Stimulated activated memory B cell treated with anti-CD40 and anti-IgM and Interleukin-4, amounts not matched to agents 10 μg/mL and 1 μg/mL and 100 μg/mL, for 72 hours (primary cell): ENCODE measurements around the gene PRM1.

Experiments used
- ATAC-seq: fragments of 150-1000 bp; cut with Tn5 transposase; 2 replicates; pipeline ENCODE4 v1.10.0; 2021
- H3K27ac Mint-ChIP-seq: one replicate; pipeline ENCODE4 v1.8.0; 2022; ENCODE audit warnings: mild to moderate bottlenecking, mixed read lengths
- H3K27me3 Mint-ChIP-seq: one replicate; pipeline ENCODE4 v1.8.0; 2022; ENCODE audit warnings: mixed read lengths
- H3K36me3 Mint-ChIP-seq: one replicate; pipeline ENCODE4 v1.8.0; 2022; ENCODE audit warnings: mixed read lengths
- H3K4me1 Mint-ChIP-seq: one replicate; pipeline ENCODE4 v1.8.0; 2022; ENCODE audit warnings: mixed read lengths
- H3K4me3 Mint-ChIP-seq: one replicate; pipeline ENCODE4 v1.8.0; 2022; ENCODE audit warnings: mild to moderate bottlenecking, moderate library complexity, mixed read lengths
- H3K9me3 Mint-ChIP-seq: one replicate; pipeline ENCODE4 v1.8.0; 2022; ENCODE audit warnings: mixed read lengths

PRM1 gene

GRCh38 chr16:11256661-11257130 is 24.4 kb downstream of the PRM1 start:
- H3K4me1 Mint-ChIP-seq, result peaks cover 45% of the 10 kb centered on the region
- peak overlapping the region; percentile 90 for H3K27ac Mint-ChIP-seq
- H3K27me3 Mint-ChIP-seq, result no peaks in the 10 kb centered on the region
- H3K9me3 Mint-ChIP-seq, result no peaks in the 10 kb centered on the region
- peak overlapping the region; percentile 88 for H3K4me3 Mint-ChIP-seq
- peaks cover 37% of the 10 kb centered on the region for H3K36me3 Mint-ChIP-seq
- ATAC-seq, result peak; percentile 52

GRCh38 chr16:11255737-11256660 is 25.1 kb downstream of the PRM1 start, which contains the start of gene SOCS1:
Gene SOCS1 (minus strand): TSS chr16:11256204. CDS start chr16:11255478, 726 bp downstream.
- Mint-ChIP-seq H3K27ac (peak within 1 kb of the TSS; percentile 90), H3K36me3 (peaks cover 38% of the 10 kb centered on the region), H3K4me1 (peaks cover 48% of the 10 kb centered on the region), H3K4me3 (peak within 1 kb of the TSS; percentile 89), H3K9me3 (no peaks in the 10 kb centered on the region), H3K27me3 (no peaks in the 10 kb centered on the region)
- ATAC-seq, result peak; percentile 83

- H3K4me1 Mint-ChIP-seq, result peaks cover 57% of the 10 kb centered on the region
- no peak for ATAC-seq
- H3K27ac Mint-ChIP-seq, result peak overlapping the region; percentile 67
- no peaks in the 10 kb centered on the region for H3K27me3 Mint-ChIP-seq
- H3K4me3 Mint-ChIP-seq, result peak overlapping the region; percentile 89
- no peaks in the 10 kb centered on the region for H3K9me3 Mint-ChIP-seq
- peaks cover 46% of the 10 kb centered on the region for H3K36me3 Mint-ChIP-seq
These were observed 26.0 kb downstream of the PRM1 start for GRCh38 chr16:11254913-11255736.

GRCh38 chr16:11253995-11254912 is 26.9 kb downstream of the PRM1 start:
- ATAC-seq, result no peak
- H3K27ac Mint-ChIP-seq, result peak overlapping the region; percentile 67
- no peaks in the 10 kb centered on the region for H3K9me3 Mint-ChIP-seq
- peaks cover 46% of the 10 kb centered on the region for H3K36me3 Mint-ChIP-seq
- H3K4me1 Mint-ChIP-seq, result peaks cover 63% of the 10 kb centered on the region
- no peaks in the 10 kb centered on the region for H3K27me3 Mint-ChIP-seq
- peak overlapping the region; percentile 89 for H3K4me3 Mint-ChIP-seq

GRCh38 chr16:11253009-11253994 is 27.8 kb downstream of the PRM1 start:
- H3K36me3 Mint-ChIP-seq, result peaks cover 46% of the 10 kb centered on the region

GRCh38 chr16:11252482-11252931 is 28.6 kb downstream of the PRM1 start:
- no peaks in the 10 kb centered on the region for H3K9me3 Mint-ChIP-seq
- H3K27ac Mint-ChIP-seq, result peak overlapping the region; percentile 67
- H3K4me3 Mint-ChIP-seq, result peak overlapping the region; percentile 89
- no peak for ATAC-seq
- H3K27me3 Mint-ChIP-seq, result no peaks in the 10 kb centered on the region
- peaks cover 60% of the 10 kb centered on the region for H3K4me1 Mint-ChIP-seq
- peaks cover 46% of the 10 kb centered on the region for H3K36me3 Mint-ChIP-seq

More at GRCh38 chr16:11253009-11253994, 27.8 kb downstream of the PRM1 start:
- Mint-ChIP-seq H3K27ac (peak overlapping the region; percentile 67), H3K9me3 (no peaks in the 10 kb centered on the region), H3K27me3 (no peaks in the 10 kb centered on the region), H3K4me1 (peaks cover 63% of the 10 kb centered on the region), H3K4me3 (peak overlapping the region; percentile 89)
- ATAC-seq, result no peak

- peak; percentile 0 for ATAC-seq
- Mint-ChIP-seq H3K9me3 (no peaks in the 10 kb centered on the region), H3K27ac (peak overlapping the region; percentile 67), H3K27me3 (no peaks in the 10 kb centered on the region), H3K4me1 (peaks cover 53% of the 10 kb centered on the region), H3K4me3 (peak overlapping the region; percentile 89), H3K36me3 (peaks cover 46% of the 10 kb centered on the region)
These were observed 29.3 kb downstream of the PRM1 start for GRCh38 chr16:11251525-11252481.

GRCh38 chr16:11250786-11251524 is 30.2 kb downstream of the PRM1 start:
- Mint-ChIP-seq H3K9me3 (no peaks in the 10 kb centered on the region), H3K27me3 (no peaks in the 10 kb centered on the region), H3K27ac (peak overlapping the region; percentile 67), H3K4me1 (peaks cover 52% of the 10 kb centered on the region), H3K4me3 (peak overlapping the region; percentile 45), H3K36me3 (peaks cover 46% of the 10 kb centered on the region)
- no peak for ATAC-seq

GRCh38 chr16:11250091-11250785 is 30.9 kb downstream of the PRM1 start:
- Mint-ChIP-seq H3K4me1 (peaks cover 52% of the 10 kb centered on the region), H3K4me3 (peak overlapping the region; percentile 45)

GRCh38 chr16:11249233-11250061 is 31.7 kb downstream of the PRM1 start:
- H3K4me3 Mint-ChIP-seq, result peak overlapping the region; percentile 60
- peaks cover 52% of the 10 kb centered on the region for H3K4me1 Mint-ChIP-seq
- peak overlapping the region; percentile 53 for H3K27ac Mint-ChIP-seq
- no peaks in the 10 kb centered on the region for H3K9me3 Mint-ChIP-seq
- peaks cover 35% of the 10 kb centered on the region for H3K36me3 Mint-ChIP-seq
- H3K27me3 Mint-ChIP-seq, result no peaks in the 10 kb centered on the region
- peak; percentile 17 for ATAC-seq

More at GRCh38 chr16:11250091-11250785, 30.9 kb downstream of the PRM1 start:
- Mint-ChIP-seq H3K9me3 (no peaks in the 10 kb centered on the region), H3K27me3 (no peaks in the 10 kb centered on the region), H3K27ac (peak overlapping the region; percentile 53), H3K36me3 (peaks cover 42% of the 10 kb centered on the region)
- peak; percentile 9 for ATAC-seq

- peak overlapping the region; percentile 53 for H3K27ac Mint-ChIP-seq
- no peaks in the 10 kb centered on the region for H3K9me3 Mint-ChIP-seq
- peaks cover 44% of the 10 kb centered on the region for H3K4me1 Mint-ChIP-seq
- no peaks in the 10 kb centered on the region for H3K27me3 Mint-ChIP-seq
- no peak overlapping the region for H3K4me3 Mint-ChIP-seq
- peak; percentile 37 for ATAC-seq
- H3K36me3 Mint-ChIP-seq, result peaks cover 21% of the 10 kb centered on the region
These were observed 33.0 kb downstream of the PRM1 start for GRCh38 chr16:11248133-11248532.
